Ishikawa (cell line): ENCODE data around the gene USP16.

Source experiments
- CEBPB ChIP-seq: IDR thresholded peaks from 2 replicates; pipeline ENCODE4 v1.6.1; 2012
- CREB1 ChIP-seq: IDR thresholded peaks from 2 replicates; pipeline ENCODE4 v1.6.1; 2012; ENCODE audit warnings: low read depth
- EGR1 ChIP-seq: IDR thresholded peaks from 2 replicates; pipeline ENCODE4 v1.6.1; 2012
- EP300 ChIP-seq: IDR thresholded peaks from 2 replicates; pipeline ENCODE4 v1.6.1; 2012; ENCODE audit warnings: borderline replicate concordance
- FOXM1 ChIP-seq: IDR thresholded peaks from 2 replicates; pipeline ENCODE4 v1.6.1; 2012; ENCODE audit warnings: low read depth, borderline replicate concordance
- NFIC ChIP-seq: IDR thresholded peaks from 2 replicates; pipeline ENCODE4 v1.6.1; 2012
- RAD21 ChIP-seq: IDR thresholded peaks from 2 replicates; pipeline ENCODE4 v1.6.1; 2012; ENCODE audit warnings: low read depth
- TAF1 ChIP-seq: IDR thresholded peaks from 2 replicates; pipeline ENCODE4 v1.6.1; 2012; ENCODE audit warnings: low read depth, mild to moderate bottlenecking
- TCF12 ChIP-seq: IDR thresholded peaks from 2 replicates; pipeline ENCODE4 v1.6.1; 2012; ENCODE audit warnings: low read depth
- TEAD4 ChIP-seq: IDR thresholded peaks from 2 replicates; pipeline ENCODE4 v1.6.1; 2012
- YY1 ChIP-seq: IDR thresholded peaks from 2 replicates; pipeline ENCODE4 v1.6.1; 2012; ENCODE audit warnings: low read depth
- ZBTB7A ChIP-seq: IDR thresholded peaks from 2 replicates; pipeline ENCODE4 v1.6.1; 2012; ENCODE audit warnings: low read depth
- TF ChIP-seq, protein P1 (sequence below): IDR thresholded peaks from 2 replicates; pipeline ENCODE4 v1.6.1; 2012
- TF ChIP-seq, protein P2 (sequence below): IDR thresholded peaks from 2 replicates; pipeline ENCODE4 v1.6.1; 2012
- TF ChIP-seq, protein P3 (sequence below): IDR thresholded peaks from 2 replicates; pipeline ENCODE4 v1.6.1; 2012; ENCODE audit warnings: low read depth, mild to moderate bottlenecking

USP16 gene

DNA sequence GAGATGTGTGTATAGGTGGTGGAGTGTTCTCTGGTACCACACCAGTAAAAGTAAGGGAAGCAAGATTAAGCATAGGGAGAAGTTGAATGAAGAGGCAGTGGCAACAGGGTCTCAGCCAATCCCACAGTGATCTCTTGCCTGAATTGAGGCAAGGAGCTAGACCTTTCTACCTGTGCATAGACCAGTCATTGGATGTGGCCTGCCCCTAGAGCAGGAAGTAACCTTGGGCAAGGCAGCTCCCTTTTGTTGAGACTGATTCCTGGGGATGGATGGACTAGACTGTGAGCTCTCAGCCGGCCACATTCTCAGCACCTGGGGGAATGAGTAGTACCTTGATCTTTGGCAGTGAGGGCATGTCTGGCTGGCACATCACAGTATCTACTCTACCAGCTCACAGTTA lies 6.4 kb downstream of the USP16 start:
- TF ChIP-seq CREB1 (no peak), ZBTB7A (no peak), NFIC (no peak), YY1 (no peak), TEAD4 (no peak), RAD21 (no peak), EP300 (no peak), FOXM1 (no peak), CEBPB (no peak), TCF12 (no peak)
- TF ChIP-seq, protein P1, sequence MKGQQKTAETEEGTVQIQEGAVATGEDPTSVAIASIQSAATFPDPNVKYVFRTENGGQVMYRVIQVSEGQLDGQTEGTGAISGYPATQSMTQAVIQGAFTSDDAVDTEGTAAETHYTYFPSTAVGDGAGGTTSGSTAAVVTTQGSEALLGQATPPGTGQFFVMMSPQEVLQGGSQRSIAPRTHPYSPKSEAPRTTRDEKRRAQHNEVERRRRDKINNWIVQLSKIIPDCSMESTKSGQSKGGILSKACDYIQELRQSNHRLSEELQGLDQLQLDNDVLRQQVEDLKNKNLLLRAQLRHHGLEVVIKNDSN: no peak

DNA sequence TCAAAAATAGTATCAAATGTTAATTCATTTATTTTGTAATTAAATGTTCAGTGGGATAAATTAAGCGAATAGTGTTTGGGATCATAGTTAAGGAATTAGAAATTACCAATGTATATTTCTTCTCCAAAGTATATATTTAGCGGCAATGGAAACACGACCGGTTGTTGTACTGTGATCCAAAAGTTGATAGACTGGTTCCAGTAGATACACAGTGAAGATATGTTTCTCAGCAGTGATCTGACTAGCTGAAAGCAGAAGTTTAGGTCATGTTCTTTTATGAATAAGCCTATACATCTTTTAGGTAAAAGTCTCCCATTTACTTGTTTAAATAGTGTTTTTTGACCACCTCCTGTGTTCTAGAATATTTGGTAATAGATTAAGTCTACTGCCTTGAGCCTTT lies 8.8 kb downstream of the USP16 start:
- TF ChIP-seq YY1: no peak
- no peak for TF ChIP-seq RAD21
- TF ChIP-seq, protein P2, sequence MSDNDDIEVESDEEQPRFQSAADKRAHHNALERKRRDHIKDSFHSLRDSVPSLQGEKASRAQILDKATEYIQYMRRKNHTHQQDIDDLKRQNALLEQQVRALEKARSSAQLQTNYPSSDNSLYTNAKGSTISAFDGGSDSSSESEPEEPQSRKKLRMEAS: no peak
- no peak for TF ChIP-seq TAF1
- TF ChIP-seq ZBTB7A: no peak

DNA sequence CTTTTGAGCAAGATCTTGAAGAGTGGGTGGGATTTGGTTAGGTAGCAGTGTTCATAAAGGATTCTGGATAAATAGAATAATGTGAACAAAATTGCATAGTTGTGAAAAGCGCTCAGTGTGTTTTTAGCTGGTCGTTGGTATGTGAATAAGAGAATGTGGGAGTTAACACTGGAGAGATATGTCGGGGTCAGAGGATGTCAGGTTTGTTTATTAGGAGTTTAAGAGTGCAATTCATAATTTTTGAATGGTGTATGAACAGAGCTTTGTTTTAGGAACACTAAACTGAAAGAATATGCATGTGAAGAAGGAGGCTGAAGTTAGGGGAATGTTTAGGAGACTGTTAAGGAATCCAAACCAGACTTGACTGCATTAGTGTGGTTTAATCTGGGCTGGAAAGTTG lies 9.4 kb downstream of the USP16 start:
- TF ChIP-seq FOXM1 (no peak), TEAD4 (no peak), RAD21 (no peak), EGR1 (no peak), CEBPB (no peak), CREB1 (no peak), TCF12 (no peak), TAF1 (no peak), YY1 (no peak), ZBTB7A (no peak), NFIC (no peak)
- TF ChIP-seq, protein P1: no peak
- TF ChIP-seq, protein P2: no peak

DNA sequence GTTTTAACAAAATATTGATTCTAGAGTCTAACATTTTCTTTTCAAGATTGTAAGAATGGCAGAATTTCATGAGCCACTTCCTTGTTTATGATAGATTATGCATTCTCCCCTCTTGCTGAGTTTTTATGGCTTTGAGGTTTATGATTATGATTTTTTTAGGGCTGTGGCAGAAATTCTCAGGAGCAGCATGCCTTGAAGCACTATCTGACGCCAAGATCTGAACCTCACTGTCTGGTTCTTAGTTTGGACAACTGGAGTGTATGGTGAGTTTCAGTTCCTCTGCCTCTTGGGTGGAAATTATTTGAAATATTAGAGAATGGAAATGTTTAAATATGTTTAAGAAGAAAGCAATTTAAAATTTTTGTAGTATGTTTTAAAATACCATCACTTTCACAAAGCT lies 10.2 kb downstream of the USP16 start:
- no peak for TF ChIP-seq CEBPB
- TF ChIP-seq NFIC: no peak
- no peak for TF ChIP-seq TCF12
- TF ChIP-seq TEAD4: no peak
- TF ChIP-seq, protein P3, sequence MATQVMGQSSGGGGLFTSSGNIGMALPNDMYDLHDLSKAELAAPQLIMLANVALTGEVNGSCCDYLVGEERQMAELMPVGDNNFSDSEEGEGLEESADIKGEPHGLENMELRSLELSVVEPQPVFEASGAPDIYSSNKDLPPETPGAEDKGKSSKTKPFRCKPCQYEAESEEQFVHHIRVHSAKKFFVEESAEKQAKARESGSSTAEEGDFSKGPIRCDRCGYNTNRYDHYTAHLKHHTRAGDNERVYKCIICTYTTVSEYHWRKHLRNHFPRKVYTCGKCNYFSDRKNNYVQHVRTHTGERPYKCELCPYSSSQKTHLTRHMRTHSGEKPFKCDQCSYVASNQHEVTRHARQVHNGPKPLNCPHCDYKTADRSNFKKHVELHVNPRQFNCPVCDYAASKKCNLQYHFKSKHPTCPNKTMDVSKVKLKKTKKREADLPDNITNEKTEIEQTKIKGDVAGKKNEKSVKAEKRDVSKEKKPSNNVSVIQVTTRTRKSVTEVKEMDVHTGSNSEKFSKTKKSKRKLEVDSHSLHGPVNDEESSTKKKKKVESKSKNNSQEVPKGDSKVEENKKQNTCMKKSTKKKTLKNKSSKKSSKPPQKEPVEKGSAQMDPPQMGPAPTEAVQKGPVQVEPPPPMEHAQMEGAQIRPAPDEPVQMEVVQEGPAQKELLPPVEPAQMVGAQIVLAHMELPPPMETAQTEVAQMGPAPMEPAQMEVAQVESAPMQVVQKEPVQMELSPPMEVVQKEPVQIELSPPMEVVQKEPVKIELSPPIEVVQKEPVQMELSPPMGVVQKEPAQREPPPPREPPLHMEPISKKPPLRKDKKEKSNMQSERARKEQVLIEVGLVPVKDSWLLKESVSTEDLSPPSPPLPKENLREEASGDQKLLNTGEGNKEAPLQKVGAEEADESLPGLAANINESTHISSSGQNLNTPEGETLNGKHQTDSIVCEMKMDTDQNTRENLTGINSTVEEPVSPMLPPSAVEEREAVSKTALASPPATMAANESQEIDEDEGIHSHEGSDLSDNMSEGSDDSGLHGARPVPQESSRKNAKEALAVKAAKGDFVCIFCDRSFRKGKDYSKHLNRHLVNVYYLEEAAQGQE: no peak
- no peak for TF ChIP-seq ZBTB7A
- TF ChIP-seq EGR1: no peak
- TF ChIP-seq TAF1: no peak
- no peak for TF ChIP-seq EP300
- TF ChIP-seq CREB1: no peak

DNA sequence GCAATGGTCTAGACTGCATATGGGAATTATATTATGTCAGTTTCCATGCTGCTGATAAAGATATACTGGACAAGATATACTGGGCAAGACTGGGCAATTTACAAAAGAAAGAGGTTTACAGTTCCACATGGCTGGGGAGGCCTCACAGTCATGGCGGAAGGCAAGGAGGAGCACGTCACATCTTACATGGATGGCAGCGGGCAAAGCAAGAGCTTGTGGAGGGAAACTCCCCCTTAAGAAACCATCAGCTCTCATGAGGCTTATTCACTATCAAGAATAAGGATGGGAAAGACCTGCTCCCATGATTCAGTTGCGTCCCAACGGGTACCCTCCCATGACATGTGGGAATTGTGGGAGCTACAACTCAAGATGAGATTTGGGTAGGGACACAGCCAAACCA lies 27.8 kb downstream of the USP16 start:
- TF ChIP-seq, protein P1: no peak
- TF ChIP-seq CREB1 (no peak), EP300 (no peak), RAD21 (no peak), FOXM1 (no peak), TCF12 (no peak), YY1 (no peak), TAF1 (no peak), ZBTB7A (no peak), NFIC (no peak), CEBPB (no peak), EGR1 (no peak), TEAD4 (no peak)
- TF ChIP-seq, protein P3: no peak
- TF ChIP-seq, protein P2: no peak

DNA sequence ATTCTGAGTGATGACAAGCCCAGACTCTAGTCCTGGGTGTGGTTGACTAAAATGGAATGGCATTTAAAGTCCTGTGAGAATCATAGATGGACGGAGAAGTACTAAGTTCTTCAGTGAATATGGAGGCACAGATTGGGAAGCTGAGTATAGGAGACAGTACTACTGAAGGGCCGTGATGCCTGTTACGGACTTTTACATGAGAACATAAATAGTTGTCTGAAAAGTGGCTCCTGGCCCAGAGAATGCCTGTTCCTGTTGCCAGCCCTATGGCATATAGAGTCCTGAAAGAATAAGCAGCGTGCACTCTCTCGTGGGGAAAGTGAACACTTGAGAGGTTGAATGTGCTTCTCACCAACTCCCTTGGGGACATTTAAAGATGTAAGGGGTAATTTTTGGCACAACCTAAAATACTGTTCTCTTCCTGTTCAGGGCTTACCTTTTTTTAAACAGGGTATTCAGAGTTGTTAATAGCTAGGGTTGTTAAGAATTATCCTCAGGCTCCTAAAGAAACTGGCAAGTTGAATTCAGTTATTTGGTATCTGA lies 28.6 kb downstream of the USP16 start:
- TF ChIP-seq YY1: no peak
- TF ChIP-seq RAD21: no peak
- TF ChIP-seq CEBPB: no peak
- TF ChIP-seq CREB1: no peak
- TF ChIP-seq EGR1: no peak
- no peak for TF ChIP-seq TAF1
- TF ChIP-seq, protein P3: no peak
- no peak for TF ChIP-seq TCF12
